H7 (cell line): ENCODE measurements around the gene RUVBL1. TPM values are rescaled to one million over a fixed set of nuclear protein-coding genes. Genes with fewer than 3 reads are reported as not detected.

Experiments
- DNase-seq: peaks from one replicate; pipeline ENCODE4 v3.0.0; 2012
- H3K27me3 ChIP-seq: 2 replicates; pipeline ENCODE4 v1.6.0; 2011; ENCODE audit warnings: mild to moderate bottlenecking, low read length; ENCODE audit not compliant: control insufficient read depth, insufficient read depth
- H3K36me3 ChIP-seq: replicated peaks from 2 replicates; pipeline ENCODE4 v1.5.1; 2011; ENCODE audit warnings: low read length; ENCODE audit not compliant: control insufficient read depth, insufficient read depth
- H3K4me3 ChIP-seq: 2 replicates; pipeline ENCODE4 v1.5.1; 2011; ENCODE audit warnings: low read depth, mild to moderate bottlenecking, control low read depth, low read length, moderate library complexity; ENCODE audit not compliant: insufficient read depth
- total RNA-seq: library from RNA; depleted of rRNA; stranded (reverse); fragments of >200 nt; shearing (Covaris generic); gene quantifications from 2 replicates; pipeline ENCODE4 v1.2.3, GENCODE V29; 2014; rRNA removed

The RUVBL1 gene
- total RNA-seq, 1 experiment from 2014 or later = 182 TPM

DNA sequence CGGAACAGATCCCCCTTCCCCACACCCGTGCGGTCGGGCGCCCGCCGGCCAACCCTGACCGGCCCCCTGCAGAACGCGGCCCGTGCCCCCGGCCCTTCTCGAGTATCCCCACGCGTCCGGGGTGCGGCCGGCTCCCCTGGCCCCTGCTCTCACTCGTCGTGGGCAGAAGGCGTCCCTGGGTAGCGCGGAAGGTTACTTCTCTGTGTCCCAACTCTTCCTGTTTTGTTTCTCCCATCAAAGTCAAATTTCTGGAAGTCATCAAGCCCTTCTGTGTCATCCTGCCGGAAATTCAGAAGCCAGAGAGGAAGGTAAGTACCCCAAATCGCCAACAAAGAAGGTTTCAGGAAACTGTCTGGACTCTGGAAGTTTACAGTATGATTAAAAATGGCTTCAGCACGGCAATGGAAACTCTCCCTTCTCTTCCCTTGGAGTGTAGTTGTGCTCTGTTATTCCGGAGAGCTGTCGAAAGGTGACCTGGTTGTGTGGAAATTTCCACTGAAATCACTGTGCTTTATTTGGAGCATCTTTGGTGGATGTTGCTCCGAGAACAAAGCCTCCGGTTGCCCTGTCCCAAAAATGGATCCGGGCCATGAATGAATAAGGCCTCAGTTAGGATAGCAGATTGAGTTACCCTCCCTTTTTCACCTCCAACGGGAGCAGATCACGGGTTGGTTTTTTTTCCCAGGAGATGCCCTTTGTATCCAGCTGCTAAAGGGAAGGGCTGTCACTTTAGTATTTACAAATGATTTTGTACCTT, 70.8 kb downstream of the RUVBL1 start:
- Histone ChIP-seq H3K27me3 (no peaks in the 10 kb centered on the region), H3K4me3 (peak overlapping the region; percentile 98), H3K36me3 (peaks cover 24% of the 10 kb centered on the region)
- DNase-seq = no peak

DNA sequence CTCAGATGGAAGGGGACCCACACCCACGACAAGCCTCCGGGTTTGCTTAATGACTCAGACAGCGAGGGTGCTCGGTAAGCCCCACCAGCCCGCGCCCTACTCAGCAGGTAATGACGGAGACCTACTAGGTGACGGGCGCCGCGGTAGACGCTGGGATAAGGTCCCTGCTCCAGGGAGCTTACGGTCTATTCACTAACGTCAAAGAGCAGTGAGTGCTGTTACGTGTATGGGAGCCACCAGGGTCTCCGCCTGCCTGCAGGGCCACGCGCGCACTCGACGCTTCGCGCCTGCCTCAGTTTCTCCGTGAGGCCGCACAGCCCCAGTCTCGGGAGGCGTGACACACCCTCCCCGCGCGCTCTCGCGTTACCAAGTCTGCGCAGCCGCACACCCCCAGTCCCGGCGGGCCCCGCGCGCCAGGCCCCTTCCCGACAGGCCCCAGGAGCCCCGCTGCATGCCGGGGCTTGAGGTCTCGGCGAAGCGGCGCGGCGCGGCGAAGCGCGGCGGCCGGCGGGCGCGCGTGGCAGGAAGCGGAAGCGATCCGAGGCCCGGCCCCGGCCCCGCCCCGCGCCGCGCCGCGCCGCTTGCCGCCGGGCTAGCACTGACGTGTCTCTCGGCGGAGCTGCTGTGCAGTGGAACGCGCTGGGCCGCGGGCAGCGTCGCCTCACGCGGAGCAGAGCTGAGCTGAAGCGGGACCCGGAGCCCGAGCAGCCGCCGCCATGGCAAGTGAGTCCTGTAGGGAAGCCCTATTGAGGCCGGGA, 71.6 kb downstream of the RUVBL1 start, which contains the start of gene SEC61A1:
SEC61A1 (plus strand) TSS at position 601 of the 758 bp plus-strand sequence; CDS start at position 717, 116 bp downstream.
- peak; percentile 98 for DNase-seq
- Histone ChIP-seq H3K36me3 (peaks cover 21% of the 10 kb centered on the region), H3K27me3 (no peaks in the 10 kb centered on the region), H3K4me3 (peak within 1 kb of the TSS; percentile 98)

DNA sequence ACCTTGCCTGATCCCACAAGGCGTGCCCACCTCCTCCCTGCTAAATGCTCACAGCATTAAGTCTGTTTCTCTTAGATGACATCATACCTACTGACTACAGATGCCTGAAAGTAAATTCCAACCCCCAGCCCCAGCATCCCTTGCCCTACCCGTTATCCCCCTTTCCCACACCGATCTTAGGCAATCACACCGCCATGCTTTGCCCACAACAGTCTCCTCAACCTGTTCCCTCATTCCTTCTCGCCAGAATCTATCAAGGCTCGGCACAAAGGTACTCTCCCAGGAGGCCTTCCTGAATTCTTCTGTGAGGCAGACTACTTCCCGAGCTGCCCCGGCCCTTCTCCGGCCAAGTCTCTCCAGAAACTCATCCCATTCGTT, 72.2 kb downstream of the RUVBL1 start:
- Histone ChIP-seq H3K4me3 (peak overlapping the region; percentile 87), H3K36me3 (peaks cover 18% of the 10 kb centered on the region), H3K27me3 (no peaks in the 10 kb centered on the region)
- no peak for DNase-seq

DNA sequence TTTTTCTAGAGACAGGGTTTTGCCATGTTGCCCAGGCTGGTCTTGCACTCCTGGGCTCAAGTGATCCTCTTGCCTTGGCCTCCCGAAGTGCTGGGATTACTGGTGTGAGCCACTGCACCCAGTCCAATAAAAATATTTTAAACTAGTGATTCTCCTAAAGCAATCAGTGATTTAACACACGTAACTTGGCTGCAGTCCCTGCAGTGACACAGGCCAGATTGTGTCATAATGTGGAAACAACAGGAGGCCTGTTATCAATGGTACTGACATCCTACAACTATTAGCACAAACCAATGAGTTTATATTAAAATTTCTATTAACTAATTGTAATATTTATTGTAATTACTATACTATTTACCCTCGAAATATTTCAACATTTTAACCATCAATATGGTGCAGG, 73.0 kb downstream of the RUVBL1 start:
- no peak for DNase-seq
- Histone ChIP-seq H3K4me3 (no peak overlapping the region), H3K36me3 (peaks cover 16% of the 10 kb centered on the region), H3K27me3 (no peaks in the 10 kb centered on the region)

DNA sequence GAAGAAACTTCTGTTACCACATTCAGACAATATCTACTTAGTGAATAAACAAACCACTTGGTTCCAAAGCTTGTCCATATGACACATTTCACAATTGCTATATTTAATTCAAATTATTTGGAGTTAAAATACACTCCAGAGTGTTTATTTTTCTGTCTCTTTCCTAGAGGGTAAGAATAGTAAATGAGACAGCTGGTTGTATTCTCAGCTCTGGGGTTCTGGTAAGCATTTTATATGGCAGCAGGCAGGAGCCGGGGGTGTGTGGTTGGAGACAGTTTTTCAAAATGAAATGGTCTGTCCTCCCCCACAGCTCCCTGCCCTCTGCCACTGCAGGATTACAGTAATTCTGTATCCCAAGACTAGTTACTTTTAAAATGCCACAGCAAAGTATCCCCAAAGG, 82.3 kb downstream of the RUVBL1 start:
- DNase-seq = no peak
- Histone ChIP-seq H3K27me3 (no peaks in the 10 kb centered on the region; the same call in 1 of the 2 replicates), H3K4me3 (no peak overlapping the region), H3K36me3 (no peaks in the 10 kb centered on the region)

DNA sequence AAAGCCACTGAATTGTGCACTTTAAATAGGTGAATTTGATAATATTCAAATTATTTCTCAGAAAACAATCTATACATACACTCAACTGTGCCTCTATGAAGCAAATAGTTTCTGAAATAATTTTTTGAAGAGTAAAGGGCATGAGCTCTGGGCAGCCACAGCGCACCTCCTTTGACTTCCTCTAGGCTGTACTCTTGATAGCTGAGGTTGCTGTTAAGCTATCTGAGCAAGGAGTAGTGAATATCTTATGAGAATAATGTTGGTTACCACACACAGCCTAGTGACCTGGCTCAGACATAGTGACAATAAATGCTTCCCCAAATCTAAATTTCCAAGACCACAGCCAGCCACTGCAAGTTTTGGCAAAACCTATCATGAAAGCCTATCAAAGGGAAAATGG, 83.0 kb downstream of the RUVBL1 start:
- Histone ChIP-seq H3K27me3 (no peaks in the 10 kb centered on the region; the same call in 1 of the 2 replicates), H3K4me3 (no peak overlapping the region), H3K36me3 (no peaks in the 10 kb centered on the region)
- no peak for DNase-seq

DNA sequence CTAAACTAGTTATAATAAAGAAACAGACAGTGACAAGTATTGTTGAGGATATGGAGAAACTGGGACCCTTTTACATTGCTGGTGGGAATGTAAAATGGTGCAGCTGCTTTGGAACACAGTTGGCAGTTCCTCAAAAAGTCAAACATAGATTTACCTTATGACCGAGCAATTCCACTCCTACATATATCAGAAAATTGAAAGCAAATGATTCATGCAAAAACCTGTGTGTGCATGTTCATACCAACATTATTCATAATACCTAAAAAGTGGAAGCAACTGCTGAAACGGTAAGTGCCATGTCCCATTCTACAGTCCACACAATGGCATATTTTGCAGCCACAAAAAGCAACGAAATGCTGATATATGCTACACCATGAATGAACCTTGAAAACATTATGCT, 83.6 kb downstream of the RUVBL1 start:
- Histone ChIP-seq H3K36me3 (no peaks in the 10 kb centered on the region), H3K27me3 (no peaks in the 10 kb centered on the region; the same call in 1 of the 2 replicates), H3K4me3 (no peak overlapping the region)
- no peak for DNase-seq

DNA sequence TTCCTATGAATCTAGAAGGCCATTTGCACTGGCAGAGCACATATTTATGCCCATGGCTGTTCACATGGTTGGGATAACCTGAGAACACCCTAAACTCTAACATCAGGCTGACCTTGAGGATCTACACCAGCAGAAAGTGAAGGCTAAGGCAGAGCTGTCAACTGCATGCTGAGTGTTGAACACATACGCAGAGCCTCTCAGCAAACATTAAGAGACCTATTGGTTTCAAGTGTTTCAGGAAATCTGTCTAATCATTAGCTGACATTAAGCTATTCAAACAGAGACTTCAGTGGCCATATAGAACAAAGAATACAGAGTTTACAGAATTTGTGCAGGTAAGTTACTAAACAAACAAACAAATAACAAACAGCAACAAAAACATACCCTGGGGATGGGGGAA, 87.5 kb downstream of the RUVBL1 start:
- H3K4me3 ChIP-seq = no peak overlapping the region
- no peak for DNase-seq
- H3K27me3 ChIP-seq = no peaks in the 10 kb centered on the region; the same call in 1 of the 2 replicates
- no peaks in the 10 kb centered on the region for H3K36me3 ChIP-seq

DNA sequence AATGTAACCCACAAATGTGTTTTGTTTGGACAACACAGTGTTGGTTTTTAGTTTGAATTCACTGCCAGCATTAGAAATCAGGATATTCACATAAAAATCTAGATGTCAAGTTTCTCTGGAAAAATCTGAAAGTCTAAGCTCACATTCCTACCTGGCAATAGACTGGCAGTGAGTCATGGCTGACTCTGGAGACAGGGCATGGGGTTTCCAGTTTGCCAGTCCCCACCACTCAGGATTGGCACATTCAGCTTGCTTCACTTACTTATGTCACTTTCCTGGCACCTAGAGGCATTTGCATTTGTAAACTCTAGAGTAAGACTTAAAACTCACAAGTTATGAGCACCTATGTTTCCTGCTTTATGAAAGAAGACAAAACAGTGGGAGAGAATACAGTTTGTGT, 90.5 kb downstream of the RUVBL1 start:
- Histone ChIP-seq H3K36me3 (no peaks in the 10 kb centered on the region), H3K4me3 (no peak overlapping the region), H3K27me3 (no peaks in the 10 kb centered on the region)
- DNase-seq = no peak

Other genes with a start within 250 kb of the RUVBL1 start
- not detected in 2 replicates for gene KBTBD12, start 208.6 kb downstream of the RUVBL1 start, total RNA-seq
- gene SEC61A1, start 71.4 kb downstream of the RUVBL1 start, total RNA-seq = 88.9 and 121 TPM in 2 replicates
- gene EEFSEC, start 29.7 kb upstream of the RUVBL1 start, total RNA-seq = 7.4 and 8.1 TPM in 2 replicates